Ramos (cell line): ENCODE results near the gene CTSD.

Experiments used
- in situ Hi-C: fragments of 300-500 bp; cut with MboI; formaldehyde crosslinking; loops from one replicate; pipeline ENCODE4 v1.14.3; 2022; ENCODE audit warnings: low sequenced_read_pairs; ENCODE audit not compliant: unreplicated experiment

The CTSD gene

GRCh38 chr11:1705126-1706052 is 58.3 kb downstream of the CTSD start:
- in situ Hi-C loops = no loop called here

GRCh38 chr11:1703146-1703545 is 60.6 kb downstream of the CTSD start:
- in situ Hi-C loops = no loop called here
